Activated CD8-positive, alpha-beta T cell treated with anti-CD3 and anti-CD28 coated beads for 36 hours (primary cell): ENCODE measurements around the gene TMEM52B. TPM values are rescaled to one million over a fixed set of nuclear protein-coding genes. Genes with fewer than 3 reads are reported as not detected.

Experiments
- ATAC-seq: fragments of 200-7000 bp; cut with Tn5 transposase; one replicate; pipeline ENCODE4 v1.10.0; 2021; ENCODE audit warnings: mild to moderate bottlenecking, moderate library complexity
- CTCF ChIA-PET: fragments of 350-600 bp; sonication (Branson Sonifier 250); formaldehyde crosslinking; loops from one replicate; lab custom pipeline; 2021; ENCODE audit warnings: antibody characterized with exemption; lab: Charles Lee
- POLR2A ChIA-PET: fragments of 350-600 bp; sonication (Branson Sonifier 250); formaldehyde crosslinking; loops from one replicate; lab custom pipeline; 2021; ENCODE audit warnings: antibody characterized with exemption; lab: Charles Lee
- DNase-seq: peaks from one replicate; pipeline ENCODE4 v3.0.0-alpha.2; 2020
- H3K27ac Mint-ChIP-seq: one replicate; pipeline ENCODE4 v1.8.0; 2021; ENCODE audit warnings: mild to moderate bottlenecking, mixed read lengths
- H3K27me3 Mint-ChIP-seq: one replicate; pipeline ENCODE4 v1.8.0; 2021; ENCODE audit warnings: mixed read lengths
- H3K36me3 Mint-ChIP-seq: one replicate; pipeline ENCODE4 v1.8.0; 2021; ENCODE audit warnings: low read depth, mixed read lengths
- H3K4me1 Mint-ChIP-seq: one replicate; pipeline ENCODE4 v1.8.0; 2021; ENCODE audit warnings: low read depth, mixed read lengths
- H3K4me3 Mint-ChIP-seq: one replicate; pipeline ENCODE4 v1.8.0; 2021; ENCODE audit warnings: mild to moderate bottlenecking, moderate library complexity, mixed read lengths
- H3K9me3 Mint-ChIP-seq: one replicate; pipeline ENCODE4 v1.8.0; 2021; ENCODE audit warnings: mixed read lengths
- intact Hi-C: fragments of 100-400 bp; cut with micrococcal nuclease; formaldehyde crosslinking; loops from one replicate; pipeline ENCODE4 v1.10.0; 2022
- total RNA-seq, 2 experiments: library from RNA; stranded (reverse); gene quantifications; one replicate each; pipeline ENCODE4 v1.2.3, GENCODE V29; 2021
- TF ChIP-seq, protein P1 (sequence below): fragments of 200-600 bp; IDR thresholded peaks from one replicate; pipeline ENCODE4 v1.8.0; 2022; ENCODE audit warnings: antibody characterized with exemption, mild to moderate bottlenecking

The TMEM52B gene
- total RNA-seq, 2 experiments from 2014 or later, result not detected

DNA sequence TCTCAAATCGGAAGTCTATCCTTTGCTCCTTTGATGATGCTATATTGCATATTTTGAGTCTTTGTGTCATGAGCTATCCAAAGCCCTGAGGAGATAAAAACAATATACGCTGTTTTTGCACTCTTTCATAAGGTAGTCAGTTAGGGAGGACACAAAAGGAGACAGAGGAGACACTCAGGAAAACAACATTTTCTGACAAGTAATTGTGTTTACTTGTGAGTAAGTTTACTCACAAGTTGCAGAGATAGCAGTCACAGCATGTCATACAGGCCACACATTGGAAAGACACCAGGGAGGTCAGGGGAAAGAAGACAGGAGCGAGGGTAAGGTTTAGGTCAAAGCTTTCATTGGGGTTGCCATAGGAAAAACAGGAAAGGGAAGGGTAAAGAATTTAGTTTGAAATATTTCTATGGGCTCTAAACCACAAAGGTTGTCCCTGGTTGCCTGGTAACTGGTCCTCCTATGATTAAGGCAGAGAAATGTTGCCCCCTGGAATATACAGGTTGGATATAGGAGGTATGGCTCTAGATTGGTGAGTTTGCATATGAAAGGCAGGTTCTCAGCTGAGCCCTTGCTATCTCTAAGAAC lies 26.5 kb downstream of the TMEM52B start:
- TF ChIP-seq, protein P1, sequence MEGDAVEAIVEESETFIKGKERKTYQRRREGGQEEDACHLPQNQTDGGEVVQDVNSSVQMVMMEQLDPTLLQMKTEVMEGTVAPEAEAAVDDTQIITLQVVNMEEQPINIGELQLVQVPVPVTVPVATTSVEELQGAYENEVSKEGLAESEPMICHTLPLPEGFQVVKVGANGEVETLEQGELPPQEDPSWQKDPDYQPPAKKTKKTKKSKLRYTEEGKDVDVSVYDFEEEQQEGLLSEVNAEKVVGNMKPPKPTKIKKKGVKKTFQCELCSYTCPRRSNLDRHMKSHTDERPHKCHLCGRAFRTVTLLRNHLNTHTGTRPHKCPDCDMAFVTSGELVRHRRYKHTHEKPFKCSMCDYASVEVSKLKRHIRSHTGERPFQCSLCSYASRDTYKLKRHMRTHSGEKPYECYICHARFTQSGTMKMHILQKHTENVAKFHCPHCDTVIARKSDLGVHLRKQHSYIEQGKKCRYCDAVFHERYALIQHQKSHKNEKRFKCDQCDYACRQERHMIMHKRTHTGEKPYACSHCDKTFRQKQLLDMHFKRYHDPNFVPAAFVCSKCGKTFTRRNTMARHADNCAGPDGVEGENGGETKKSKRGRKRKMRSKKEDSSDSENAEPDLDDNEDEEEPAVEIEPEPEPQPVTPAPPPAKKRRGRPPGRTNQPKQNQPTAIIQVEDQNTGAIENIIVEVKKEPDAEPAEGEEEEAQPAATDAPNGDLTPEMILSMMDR, result no peak
- no peaks in the 10 kb centered on the region for H3K9me3 Mint-ChIP-seq
- intact Hi-C loops, result no loop called here
- no peak overlapping the region for H3K4me3 Mint-ChIP-seq
- H3K4me1 Mint-ChIP-seq, result no peaks in the 10 kb centered on the region
- H3K36me3 Mint-ChIP-seq, result no peaks in the 10 kb centered on the region
- H3K27me3 Mint-ChIP-seq, result no peaks in the 10 kb centered on the region
- H3K27ac Mint-ChIP-seq, result no peak overlapping the region
- DNase-seq (no peak), ATAC-seq (no peak)
- CTCF ChIA-PET, result interaction anchor here (1.6 to 2.2 kb wide), 2 partner anchors 9 to 52 kb away, joined by 4 to 7 read pairs; no protein-coding TSS in a partner anchor
- POLR2A ChIA-PET, result interaction anchor here (1.0 kb wide), 1 partner anchor 8 kb away, joined by 3 read pairs; no protein-coding TSS in a partner anchor

DNA sequence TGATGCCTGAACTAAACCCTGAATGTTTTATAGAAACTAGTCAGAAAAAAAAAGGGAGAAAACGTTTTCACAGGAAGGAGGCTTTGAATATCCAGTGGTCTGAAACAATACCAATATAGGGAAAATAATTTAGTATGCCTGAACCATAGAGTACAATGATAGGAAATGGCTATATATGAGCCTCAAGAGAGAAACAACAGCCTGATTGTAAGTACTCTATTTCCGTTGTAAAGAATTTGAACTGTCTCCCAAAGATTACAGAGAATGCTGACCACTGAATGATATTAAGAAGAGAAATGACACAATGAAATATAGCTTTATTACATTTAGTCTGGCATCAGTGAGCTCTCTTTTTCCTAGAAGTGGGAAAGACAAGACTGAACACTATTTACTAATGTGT lies 28.3 kb downstream of the TMEM52B start:
- ATAC-seq (no peak), DNase-seq (no peak)
- H3K4me3 Mint-ChIP-seq, result no peak overlapping the region
- POLR2A ChIA-PET, result no interaction called here
- no peak overlapping the region for H3K27ac Mint-ChIP-seq
- intact Hi-C loops, result no loop called here
- H3K9me3 Mint-ChIP-seq, result no peaks in the 10 kb centered on the region
- H3K4me1 Mint-ChIP-seq, result peaks cover 4% of the 10 kb centered on the region
- TF ChIP-seq, protein P1, result no peak
- CTCF ChIA-PET, result interaction anchor here (0.6 to 2.2 kb wide), 2 partner anchors 48 to 54 kb away, joined by 3 to 4 read pairs; no protein-coding TSS in a partner anchor
- no peaks in the 10 kb centered on the region for H3K27me3 Mint-ChIP-seq
- H3K36me3 Mint-ChIP-seq, result no peaks in the 10 kb centered on the region

DNA sequence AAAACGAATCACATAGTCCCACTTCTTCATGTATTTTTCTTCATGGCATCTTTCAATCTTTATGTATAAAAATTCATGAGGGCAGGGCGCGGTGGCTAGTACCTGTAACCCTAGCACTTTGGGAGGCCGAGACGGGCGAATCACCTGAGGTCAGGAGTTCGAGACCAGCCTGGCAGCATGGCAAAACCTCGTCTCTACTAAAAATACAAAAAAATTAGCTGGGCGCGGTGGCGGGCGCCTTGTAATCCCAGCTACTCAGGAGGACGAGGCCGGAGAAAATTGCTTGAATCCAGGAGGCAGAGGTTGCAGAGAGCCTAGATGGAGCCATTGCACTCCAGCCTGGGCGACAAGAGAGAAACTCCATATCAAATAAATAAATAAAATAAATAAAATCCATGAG lies 31.4 kb downstream of the TMEM52B start:
- Mint-ChIP-seq H3K27me3 (no peaks in the 10 kb centered on the region), H3K9me3 (no peaks in the 10 kb centered on the region), H3K27ac (no peak overlapping the region), H3K4me3 (no peak overlapping the region), H3K36me3 (no peaks in the 10 kb centered on the region), H3K4me1 (peaks cover 21% of the 10 kb centered on the region)
- ATAC-seq (no peak), DNase-seq (no peak)
- CTCF ChIA-PET, result interaction anchor here (2.1 kb wide), 1 partner anchor 16 kb away, joined by 5 read pairs; no protein-coding TSS in a partner anchor
- POLR2A ChIA-PET, result no interaction called here
- TF ChIP-seq, protein P1, result no peak
- intact Hi-C loops, result no loop called here

DNA sequence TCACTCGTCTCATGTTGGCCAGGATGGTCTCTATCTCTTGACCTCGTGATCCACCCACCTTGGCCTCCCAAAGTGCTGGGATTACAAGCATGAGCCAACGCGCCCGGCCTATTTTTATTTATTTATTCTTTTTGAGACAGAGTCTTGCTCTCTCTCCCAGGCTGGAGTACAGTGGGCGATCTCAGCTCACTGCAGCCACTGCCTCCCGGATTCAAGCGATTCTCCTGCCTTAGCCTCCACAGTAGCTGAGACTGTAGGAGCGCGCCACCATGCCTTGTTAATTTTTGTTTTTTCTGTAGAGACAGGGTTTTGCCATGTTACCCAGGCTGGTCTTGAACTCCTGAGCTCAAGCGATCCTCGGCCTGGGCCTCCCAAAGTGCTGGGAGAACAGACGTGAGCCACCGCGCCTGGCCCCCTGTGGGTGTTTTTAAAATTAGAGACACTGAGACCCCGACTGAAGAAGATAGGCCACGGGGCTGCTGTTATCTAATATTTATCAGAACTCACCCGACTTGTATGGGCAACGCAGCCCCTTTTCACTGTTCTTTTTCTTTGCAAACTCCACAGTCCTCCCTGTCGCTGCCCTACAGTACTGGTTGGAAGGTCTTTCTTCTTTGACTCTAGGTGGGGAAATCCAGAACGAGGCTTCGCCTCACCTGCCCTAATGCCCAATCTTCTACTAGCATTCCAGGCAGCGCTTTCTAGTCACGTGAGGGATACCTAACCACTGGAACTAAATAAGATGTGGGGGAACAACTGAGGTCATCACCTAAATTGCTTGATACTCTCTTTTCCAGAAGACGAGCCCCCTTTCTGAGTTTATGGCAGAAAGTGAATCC lies 32.5 kb downstream of the TMEM52B start:
- Mint-ChIP-seq H3K4me1 (peaks cover 25% of the 10 kb centered on the region), H3K27me3 (no peaks in the 10 kb centered on the region), H3K36me3 (no peaks in the 10 kb centered on the region), H3K9me3 (no peaks in the 10 kb centered on the region), H3K27ac (no peak overlapping the region), H3K4me3 (peak overlapping the region; percentile 87)
- no peak for ATAC-seq
- CTCF ChIA-PET, result interaction anchor here (2.1 kb wide), 1 partner anchor 17 kb away, joined by 5 read pairs; no protein-coding TSS in a partner anchor
- TF ChIP-seq, protein P1, result no peak
- POLR2A ChIA-PET, result no interaction called here
- intact Hi-C loops, result no loop called here
- no peak for DNase-seq
